Fibroblast of mammary gland (primary cell): ENCODE data around the gene LRP8.

Experiments used
- DNase-seq: peaks from one replicate; pipeline ENCODE4 v3.0.0-alpha.2; 2010; ENCODE audit warnings: low read depth
- H3K4me3 ChIP-seq: 2 replicates; pipeline ENCODE4 v1.5.1; 2011; ENCODE audit warnings: low read depth, mild to moderate bottlenecking, low read length, moderate library complexity; ENCODE audit not compliant: control insufficient read depth
- CTCF ChIP-seq: conservative IDR thresholded peaks from 2 replicates; pipeline ENCODE4 v1.5.1; 2011; ENCODE audit warnings: low read depth, low read length, inconsistent platforms; ENCODE audit not compliant: control insufficient read depth, insufficient read depth

Gene LRP8

GRCh38 chr1:53281133-53281532 is 46.7 kb downstream of the LRP8 start:
- no peak for DNase-seq
- TF ChIP-seq CTCF = no peak

DNA sequence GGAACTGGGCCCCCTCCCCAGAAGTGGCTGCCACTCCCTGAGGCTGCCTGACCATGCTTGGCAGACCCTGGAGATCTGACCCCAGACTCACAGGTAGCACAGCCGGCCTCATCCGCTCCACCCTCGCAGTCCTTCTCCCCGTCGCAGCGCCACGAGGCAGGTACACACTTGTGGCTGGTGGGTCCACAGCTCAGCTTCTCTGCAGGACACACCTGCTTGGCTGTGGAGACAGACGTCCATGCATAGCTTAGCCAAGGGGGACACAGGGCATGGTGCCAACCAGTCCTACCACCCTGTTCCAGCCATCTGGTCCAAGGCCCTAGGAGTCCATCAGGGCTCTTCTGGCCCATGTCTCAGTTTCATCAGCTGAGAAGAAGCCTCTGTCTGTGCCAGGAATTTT is 47.4 kb downstream of the LRP8 start:
- TF ChIP-seq CTCF = no peak
- DNase-seq = no peak
- no peak overlapping the region for H3K4me3 ChIP-seq

More at GRCh38 chr1:53281133-53281532, 46.7 kb downstream of the LRP8 start:
- no peak overlapping the region for H3K4me3 ChIP-seq

GRCh38 chr1:53279296-53280200 is 48.3 kb downstream of the LRP8 start:
- H3K4me3 ChIP-seq = no peak overlapping the region
- TF ChIP-seq CTCF = no peak
- DNase-seq = no peak

- H3K4me3 ChIP-seq = no peak overlapping the region
- no peak for DNase-seq
- peak; percentile 63 for TF ChIP-seq CTCF
These were observed 49.6 kb downstream of the LRP8 start for GRCh38 chr1:53278298-53278725.

GRCh38 chr1:53277326-53277725 is 50.5 kb downstream of the LRP8 start:
- H3K4me3 ChIP-seq = no peak overlapping the region
- TF ChIP-seq CTCF = no peak
- DNase-seq = no peak

GRCh38 chr1:53276902-53277281 is 51.0 kb downstream of the LRP8 start:
- no peak for DNase-seq
- H3K4me3 ChIP-seq = no peak overlapping the region
- TF ChIP-seq CTCF = no peak
